ENCODE results near the gene KCNK15. TPM values are rescaled to one million over a fixed set of nuclear protein-coding genes. Genes with fewer than 3 reads are reported as not detected.

KCNK15 gene
- total RNA-seq, 1 experiment from 2014 or later: 3.0 TPM

DNA sequence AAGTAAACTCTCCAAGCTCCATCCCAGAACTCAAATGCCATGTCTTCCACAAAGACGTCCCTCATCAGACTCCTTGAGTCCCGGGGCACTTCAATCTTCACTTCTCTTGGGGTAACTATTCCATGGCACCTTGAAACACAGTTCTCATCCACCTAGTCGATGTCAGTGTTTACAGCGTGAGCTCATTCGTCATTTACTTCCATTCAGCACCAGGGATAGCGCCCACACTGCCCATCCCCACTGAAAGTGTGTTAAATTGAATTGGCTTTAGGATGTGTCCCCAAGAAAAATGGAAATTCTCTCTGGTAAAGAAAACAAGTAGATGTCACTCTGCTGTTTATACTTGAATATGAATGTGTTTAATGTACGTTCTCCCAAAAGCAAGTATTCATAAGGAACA, 31.3 kb downstream of the KCNK15 start:
- Histone ChIP-seq H3K27me3 (ENCODE audit: low read length) (peaks cover 41% of the 10 kb centered on the region), H3K36me3 (ENCODE audit: low read depth, low read length) (no peaks in the 10 kb centered on the region), H3K4me1 (ENCODE audit: insufficient read depth, low read length) (no peaks in the 10 kb centered on the region), H3K9me2 (replicated peaks; ENCODE audit: low read length) (no peaks in the 10 kb centered on the region), H4K20me1 (ENCODE audit: low read length) (no peaks in the 10 kb centered on the region), H3K4me3 (ENCODE audit: low read length) (no peak overlapping the region), H3K27ac (ENCODE audit: low read length) (no peak overlapping the region), H3F3A (ENCODE audit: low read length, unreplicated experiment) (no peaks in the 10 kb centered on the region), H3K9me3 (ENCODE audit: low read length) (no peaks in the 10 kb centered on the region), H3K79me2 (ENCODE audit: low read length) (no peaks in the 10 kb centered on the region), H2AFZ (ENCODE audit: low read length) (no peak overlapping the region), H3K9ac (ENCODE audit: low read length) (no peak overlapping the region), H3K4me2 (ENCODE audit: low read length) (no peak overlapping the region)
- TF ChIP-seq EZH2 (IDR thresholded peaks at IDR 0.05; ENCODE audit: low read length, unreplicated experiment): no peak
- TF ChIP-seq EZH2phosphoT487 (IDR thresholded peaks at IDR 0.05; ENCODE audit: borderline replicate concordance, low read length): no peak
- TF ChIP-seq, protein P1, sequence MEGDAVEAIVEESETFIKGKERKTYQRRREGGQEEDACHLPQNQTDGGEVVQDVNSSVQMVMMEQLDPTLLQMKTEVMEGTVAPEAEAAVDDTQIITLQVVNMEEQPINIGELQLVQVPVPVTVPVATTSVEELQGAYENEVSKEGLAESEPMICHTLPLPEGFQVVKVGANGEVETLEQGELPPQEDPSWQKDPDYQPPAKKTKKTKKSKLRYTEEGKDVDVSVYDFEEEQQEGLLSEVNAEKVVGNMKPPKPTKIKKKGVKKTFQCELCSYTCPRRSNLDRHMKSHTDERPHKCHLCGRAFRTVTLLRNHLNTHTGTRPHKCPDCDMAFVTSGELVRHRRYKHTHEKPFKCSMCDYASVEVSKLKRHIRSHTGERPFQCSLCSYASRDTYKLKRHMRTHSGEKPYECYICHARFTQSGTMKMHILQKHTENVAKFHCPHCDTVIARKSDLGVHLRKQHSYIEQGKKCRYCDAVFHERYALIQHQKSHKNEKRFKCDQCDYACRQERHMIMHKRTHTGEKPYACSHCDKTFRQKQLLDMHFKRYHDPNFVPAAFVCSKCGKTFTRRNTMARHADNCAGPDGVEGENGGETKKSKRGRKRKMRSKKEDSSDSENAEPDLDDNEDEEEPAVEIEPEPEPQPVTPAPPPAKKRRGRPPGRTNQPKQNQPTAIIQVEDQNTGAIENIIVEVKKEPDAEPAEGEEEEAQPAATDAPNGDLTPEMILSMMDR (conservative IDR thresholded peaks at IDR 0.05; ENCODE audit: low read depth, low read length): no peak
- BruUV-seq (replicated peaks): no TSS peak
- DNase-seq (peak; percentile 51), ATAC-seq (no peak)
- intact Hi-C loops (cut with micrococcal nuclease): no loop called here
- CTCF ChIA-PET: no interaction called here
- POLR2A ChIA-PET (ENCODE audit: unreplicated experiment): interaction anchor here (0.6 kb wide), 1 partner anchor 8 kb away, joined by 3 read pairs; no protein-coding TSS in a partner anchor

DNA sequence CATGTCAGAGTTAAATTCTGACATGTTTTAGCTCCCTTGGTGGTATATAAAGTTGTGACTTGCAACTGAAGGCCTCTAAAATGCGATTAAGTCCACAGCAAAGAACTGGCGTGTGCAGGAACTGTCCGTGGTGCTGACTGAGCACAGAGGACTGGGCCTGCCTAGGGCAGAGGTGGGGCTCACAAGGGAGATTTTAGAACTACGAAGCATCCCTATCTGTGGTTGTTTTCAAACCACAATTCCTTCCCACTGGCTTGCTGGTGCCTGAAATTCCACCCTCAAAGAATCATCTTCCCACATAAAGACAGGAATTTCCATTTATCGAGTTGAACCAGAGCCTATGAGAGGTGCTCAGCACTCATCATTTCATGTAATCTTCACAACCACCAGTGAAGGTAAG, 34.6 kb downstream of the KCNK15 start:
- H3K9me2 ChIP-seq (replicated peaks; ENCODE audit: low read length): no peaks in the 10 kb centered on the region
- ChIA-PET POLR2A (ENCODE audit: unreplicated experiment) (no interaction called here), CTCF (no interaction called here)
- H3K9me3 ChIP-seq (ENCODE audit: low read length): no peaks in the 10 kb centered on the region
- peak; percentile 72 for ATAC-seq
- no peak overlapping the region for H3K9ac ChIP-seq (ENCODE audit: low read length)
- no peaks in the 10 kb centered on the region for H4K20me1 ChIP-seq (ENCODE audit: low read length)
- no peak overlapping the region for H3K4me2 ChIP-seq (ENCODE audit: low read length)
- no peaks in the 10 kb centered on the region for H3K36me3 ChIP-seq (ENCODE audit: low read depth, low read length)
- BruUV-seq (replicated peaks): no TSS peak
- no peaks in the 10 kb centered on the region for H3K4me1 ChIP-seq (ENCODE audit: insufficient read depth, low read length)
- no peaks in the 10 kb centered on the region for H3F3A ChIP-seq (ENCODE audit: low read length, unreplicated experiment)
- DNase-seq: peak; percentile 70
- no peak for TF ChIP-seq EZH2 (IDR thresholded peaks at IDR 0.05; ENCODE audit: low read length, unreplicated experiment)
- TF ChIP-seq, protein P1 (conservative IDR thresholded peaks at IDR 0.05; ENCODE audit: low read depth, low read length): no peak
- no peak for TF ChIP-seq EZH2phosphoT487 (IDR thresholded peaks at IDR 0.05; ENCODE audit: borderline replicate concordance, low read length)
- intact Hi-C loops (cut with micrococcal nuclease): no loop called here
- peaks cover 22% of the 10 kb centered on the region for H3K27me3 ChIP-seq (ENCODE audit: low read length)
- no peak overlapping the region for H3K4me3 ChIP-seq (ENCODE audit: low read length)
- H3K27ac ChIP-seq (ENCODE audit: low read length): no peak overlapping the region
- H2AFZ ChIP-seq (ENCODE audit: low read length): no peak overlapping the region
- H3K79me2 ChIP-seq (ENCODE audit: low read length): no peaks in the 10 kb centered on the region

DNA sequence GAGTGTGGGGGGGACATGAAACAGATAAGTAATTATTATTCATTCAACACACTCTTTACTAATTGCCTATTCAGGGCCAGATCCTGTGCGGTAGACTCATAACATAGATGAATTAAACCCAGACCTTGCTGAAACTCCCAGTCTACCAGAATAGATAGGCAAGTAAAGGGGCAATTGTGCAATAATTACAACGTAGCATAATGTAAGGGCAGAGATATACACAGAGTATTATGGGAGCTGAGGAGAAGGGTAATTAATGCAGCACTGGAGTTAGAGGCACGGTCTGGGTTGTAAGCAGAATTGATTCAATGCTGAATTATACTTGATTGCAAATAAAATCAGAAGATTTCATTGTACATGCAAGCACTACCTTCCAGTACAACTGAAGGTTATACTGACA, 35.5 kb downstream of the KCNK15 start:
- no peaks in the 10 kb centered on the region for H3K9me2 ChIP-seq (replicated peaks; ENCODE audit: low read length)
- no peaks in the 10 kb centered on the region for H3K4me1 ChIP-seq (ENCODE audit: insufficient read depth, low read length)
- H3K27ac ChIP-seq (ENCODE audit: low read length): no peak overlapping the region
- ChIA-PET POLR2A (ENCODE audit: unreplicated experiment) (no interaction called here), CTCF (no interaction called here)
- no peak overlapping the region for H3K4me2 ChIP-seq (ENCODE audit: low read length)
- no peak overlapping the region for H3K4me3 ChIP-seq (ENCODE audit: low read length)
- no peak overlapping the region for H3K9ac ChIP-seq (ENCODE audit: low read length)
- H3K27me3 ChIP-seq (ENCODE audit: low read length): peaks cover 13% of the 10 kb centered on the region; the same call in 1 of the 2 replicates
- TF ChIP-seq, protein P1 (conservative IDR thresholded peaks at IDR 0.05; ENCODE audit: low read depth, low read length): no peak
- TF ChIP-seq EZH2phosphoT487 (IDR thresholded peaks at IDR 0.05; ENCODE audit: borderline replicate concordance, low read length) (no peak), EZH2 (IDR thresholded peaks at IDR 0.05; ENCODE audit: low read length, unreplicated experiment) (no peak)
- ATAC-seq (no peak), DNase-seq (no peak)
- no peak overlapping the region for H2AFZ ChIP-seq (ENCODE audit: low read length)
- intact Hi-C loops (cut with micrococcal nuclease): no loop called here
- no peaks in the 10 kb centered on the region for H3K36me3 ChIP-seq (ENCODE audit: low read depth, low read length)
- no TSS peak for BruUV-seq (replicated peaks)
- H3K9me3 ChIP-seq (ENCODE audit: low read length): no peaks in the 10 kb centered on the region
- no peaks in the 10 kb centered on the region for H4K20me1 ChIP-seq (ENCODE audit: low read length)
- H3K79me2 ChIP-seq (ENCODE audit: low read length): no peaks in the 10 kb centered on the region
- H3F3A ChIP-seq (ENCODE audit: low read length, unreplicated experiment): no peaks in the 10 kb centered on the region
